C4-2B (cell line): ENCODE measurements around the gene FHIT.

Experiments
- H3K27ac ChIP-seq: fragments of 450-650 bp; 2 replicates; pipeline ENCODE4 v1.5.1; 2017
- CTCF ChIP-seq: fragments of 450-650 bp; conservative IDR thresholded peaks from 2 replicates; pipeline ENCODE4 v1.5.1; 2017; ENCODE audit warnings: mild to moderate bottlenecking
- ZFX ChIP-seq: fragments of 450-650 bp; IDR thresholded peaks from 2 replicates; pipeline ENCODE4 v1.6.1; 2017

FHIT gene

GRCh38 chr3:60383345-60383744, 867.9 kb downstream of the FHIT start:
- TF ChIP-seq CTCF = no peak
- no peak for TF ChIP-seq ZFX

DNA sequence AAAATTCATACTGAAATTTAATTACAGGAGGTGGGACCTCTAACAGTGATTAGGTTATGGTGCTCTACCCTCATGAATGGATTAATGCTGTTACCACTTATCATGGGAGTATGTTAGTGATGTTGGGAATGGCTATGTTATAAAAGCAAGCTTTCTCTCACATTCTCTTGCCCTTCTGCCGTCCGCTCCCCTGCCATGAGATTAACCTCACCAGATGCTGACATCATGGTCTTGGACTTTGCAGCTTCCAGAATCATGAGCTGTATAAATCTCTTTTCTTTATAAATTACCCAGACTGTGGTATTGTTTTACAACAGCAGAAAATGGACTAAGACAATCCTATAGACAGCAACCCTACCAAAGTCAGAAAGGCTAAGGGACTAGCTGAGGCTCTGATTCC, 884.8 kb downstream of the FHIT start:
- no peak overlapping the region for H3K27ac ChIP-seq
- TF ChIP-seq ZFX (no peak), CTCF (no peak)

More at GRCh38 chr3:60383345-60383744, 867.9 kb downstream of the FHIT start:
- no peak overlapping the region for H3K27ac ChIP-seq

- H3K27ac ChIP-seq = no peak overlapping the region
- no peak for TF ChIP-seq CTCF
- TF ChIP-seq ZFX = no peak
Observed at GRCh38 chr3:60365360-60365759, 885.9 kb downstream of the FHIT start.

GRCh38 chr3:60364475-60364874, 886.8 kb downstream of the FHIT start:
- H3K27ac ChIP-seq = no peak overlapping the region
- TF ChIP-seq ZFX (no peak), CTCF (no peak)

GRCh38 chr3:60363817-60364216, 887.4 kb downstream of the FHIT start:
- no peak overlapping the region for H3K27ac ChIP-seq
- TF ChIP-seq ZFX (no peak), CTCF (no peak)

DNA sequence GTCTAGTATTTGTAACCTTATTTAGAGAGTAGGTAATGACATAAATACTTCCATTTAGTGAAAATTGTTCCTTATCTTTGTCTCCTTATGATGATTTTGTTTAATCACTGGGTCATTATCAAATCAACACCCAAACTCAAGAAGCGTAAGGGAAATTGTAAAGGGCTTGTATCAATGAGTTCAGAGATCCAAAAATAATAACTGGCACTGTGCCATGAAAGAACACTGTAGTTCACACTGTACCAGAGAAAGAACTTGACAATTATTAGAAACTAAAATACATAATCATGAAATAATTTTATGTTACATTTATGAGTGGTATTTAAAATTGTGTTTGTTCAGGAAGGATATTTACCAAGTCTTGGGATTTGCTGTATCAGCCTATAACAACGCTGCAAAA, 895.4 kb downstream of the FHIT start:
- TF ChIP-seq CTCF (no peak), ZFX (no peak)
- H3K27ac ChIP-seq = no peak overlapping the region

DNA sequence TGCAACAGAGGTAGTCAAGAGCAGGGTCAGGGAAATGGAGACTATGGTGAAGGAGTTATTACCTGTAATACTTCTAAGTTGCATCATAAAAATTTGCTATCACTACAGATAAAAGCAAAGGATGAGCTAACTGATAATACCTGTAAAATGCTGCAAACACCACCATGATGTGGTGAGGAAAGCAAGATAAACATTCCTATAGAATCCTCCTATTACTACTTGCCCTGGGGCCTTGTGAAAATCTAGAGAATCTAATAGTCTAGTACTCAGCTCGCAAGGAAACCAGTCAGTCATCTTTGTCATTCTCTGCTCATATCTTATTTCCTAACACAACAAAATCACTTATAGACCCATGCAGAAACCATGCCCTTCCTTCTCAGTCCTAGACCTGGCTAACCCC, 899.8 kb downstream of the FHIT start:
- no peak overlapping the region for H3K27ac ChIP-seq
- no peak for TF ChIP-seq ZFX
- no peak for TF ChIP-seq CTCF
